Effector memory CD4-positive, alpha-beta T cell (primary cell): Measurements from ENCODE around the gene KCNH2.

Experiments used
- DNase-seq, 3 donors: peaks; one replicate each; pipeline ENCODE4 v3.0.0-alpha.2; 2020
- H3K27ac ChIP-seq: 2 replicates; pipeline ENCODE4 v1.7.0; 2013; ENCODE audit warnings: mild to moderate bottlenecking, low read length, moderate library complexity; ENCODE audit not compliant: insufficient read depth, poor library complexity, severe bottlenecking
- H3K27me3 ChIP-seq: replicated peaks from 2 replicates; pipeline ENCODE4 v1.7.0; 2013; ENCODE audit warnings: mild to moderate bottlenecking, low read length; ENCODE audit not compliant: insufficient read depth, control insufficient read depth, poor library complexity, severe bottlenecking
- H3K36me3 ChIP-seq: 2 replicates; pipeline ENCODE4 v1.7.0; 2013; ENCODE audit warnings: mild to moderate bottlenecking, low read length, moderate library complexity; ENCODE audit not compliant: control insufficient read depth, insufficient read depth
- H3K4me1 ChIP-seq: 2 replicates; pipeline ENCODE4 v1.7.0; 2013; ENCODE audit warnings: low read length, mild to moderate bottlenecking; ENCODE audit not compliant: control insufficient read depth, insufficient read depth, poor library complexity, severe bottlenecking
- H3K4me3 ChIP-seq: 2 replicates; pipeline ENCODE4 v1.7.0; 2013; ENCODE audit warnings: low read length, low read depth, mild to moderate bottlenecking; ENCODE audit not compliant: insufficient read depth, poor library complexity, severe bottlenecking
- H3K9me3 ChIP-seq: 2 replicates; pipeline ENCODE4 v1.7.0; 2013; ENCODE audit warnings: mild to moderate bottlenecking, low read length, moderate library complexity; ENCODE audit not compliant: control insufficient read depth

KCNH2 gene

DNA sequence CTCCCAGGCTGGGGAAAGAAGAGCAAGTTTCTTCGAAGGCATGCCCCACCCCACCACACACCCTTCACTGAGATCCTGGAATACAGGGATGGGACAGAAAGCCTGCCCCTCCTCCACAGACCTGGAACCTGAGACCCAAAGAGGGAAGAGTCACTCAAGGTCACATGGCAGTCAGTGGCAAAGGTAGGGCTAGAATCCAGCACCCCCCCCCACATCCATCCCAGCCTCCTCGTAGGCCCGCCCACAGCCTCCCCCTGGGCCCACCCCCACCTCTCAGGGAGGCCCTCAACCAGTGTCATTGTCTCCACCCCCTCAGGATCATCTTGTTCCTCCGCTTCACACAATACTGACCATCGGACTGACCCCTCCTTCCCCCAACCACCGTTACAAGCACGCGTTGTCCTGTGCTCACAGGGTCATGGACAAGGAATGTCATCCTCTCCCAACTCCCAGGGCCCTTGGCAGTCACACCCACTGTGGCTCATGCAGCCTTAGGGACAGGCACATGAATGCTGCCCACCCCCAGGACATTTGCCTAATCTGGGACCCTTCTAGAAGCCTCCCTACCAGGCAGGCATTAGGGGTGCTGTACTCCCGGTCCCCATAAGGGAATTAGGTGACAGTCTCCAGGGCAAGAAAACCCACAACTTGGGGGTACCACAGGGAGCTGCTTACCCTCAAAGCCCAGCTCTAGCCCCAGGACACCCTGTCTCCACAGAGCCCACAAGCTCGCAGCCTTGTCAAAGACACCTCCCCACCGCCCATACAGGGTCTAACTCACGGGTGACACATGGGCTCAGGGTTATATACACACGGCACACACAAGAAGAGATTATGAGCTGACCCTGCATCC lies 1.4 kb downstream of the KCNH2 start:
- Histone ChIP-seq H3K4me3 (peak overlapping the region; percentile 2), H3K27me3 (peaks cover 16% of the 10 kb centered on the region), H3K4me1 (peaks cover 46% of the 10 kb centered on the region), H3K27ac (no peak overlapping the region), H3K9me3 (no peaks in the 10 kb centered on the region), H3K36me3 (no peaks in the 10 kb centered on the region)
- DNase-seq, result no peak

- DNase-seq, result no peak
- Histone ChIP-seq H3K36me3 (no peaks in the 10 kb centered on the region), H3K9me3 (no peaks in the 10 kb centered on the region), H3K4me1 (peaks cover 46% of the 10 kb centered on the region), H3K4me3 (peak overlapping the region; percentile 58), H3K27ac (no peak overlapping the region), H3K27me3 (peaks cover 16% of the 10 kb centered on the region)
These were observed 2.4 kb downstream of the KCNH2 start for GRCh38 chr7:150975536-150976319.

- Histone ChIP-seq H3K9me3 (no peaks in the 10 kb centered on the region), H3K4me3 (peak overlapping the region; percentile 58), H3K27ac (peak overlapping the region; percentile 59), H3K4me1 (peaks cover 46% of the 10 kb centered on the region), H3K36me3 (no peaks in the 10 kb centered on the region), H3K27me3 (peaks cover 16% of the 10 kb centered on the region)
- DNase-seq, result peak; percentile 77 to 80 (median 78)
These were observed 3.4 kb downstream of the KCNH2 start for GRCh38 chr7:150974468-150975391.

GRCh38 chr7:150973571-150974451 lies 4.3 kb downstream of the KCNH2 start:
- Histone ChIP-seq H3K27ac (peak overlapping the region; percentile 59), H3K4me1 (peaks cover 41% of the 10 kb centered on the region), H3K4me3 (no peak overlapping the region), H3K36me3 (no peaks in the 10 kb centered on the region), H3K9me3 (no peaks in the 10 kb centered on the region), H3K27me3 (peaks cover 16% of the 10 kb centered on the region)
- DNase-seq, result no peak

- no peak overlapping the region for H3K4me3 ChIP-seq
- H3K9me3 ChIP-seq, result no peaks in the 10 kb centered on the region
- peaks cover 16% of the 10 kb centered on the region for H3K27me3 ChIP-seq
- H3K4me1 ChIP-seq, result peaks cover 35% of the 10 kb centered on the region
- DNase-seq, result no peak
- no peaks in the 10 kb centered on the region for H3K36me3 ChIP-seq
- H3K27ac ChIP-seq, result no peak overlapping the region
These were observed 5.4 kb downstream of the KCNH2 start for GRCh38 chr7:150972741-150973140.

- H3K36me3 ChIP-seq, result no peaks in the 10 kb centered on the region
- no peak for DNase-seq
- no peaks in the 10 kb centered on the region for H3K9me3 ChIP-seq
- peaks cover 30% of the 10 kb centered on the region for H3K4me1 ChIP-seq
- no peak overlapping the region for H3K4me3 ChIP-seq
- no peak overlapping the region for H3K27ac ChIP-seq
- peaks cover 14% of the 10 kb centered on the region for H3K27me3 ChIP-seq
These were observed 6.1 kb downstream of the KCNH2 start for GRCh38 chr7:150972023-150972468.

DNA sequence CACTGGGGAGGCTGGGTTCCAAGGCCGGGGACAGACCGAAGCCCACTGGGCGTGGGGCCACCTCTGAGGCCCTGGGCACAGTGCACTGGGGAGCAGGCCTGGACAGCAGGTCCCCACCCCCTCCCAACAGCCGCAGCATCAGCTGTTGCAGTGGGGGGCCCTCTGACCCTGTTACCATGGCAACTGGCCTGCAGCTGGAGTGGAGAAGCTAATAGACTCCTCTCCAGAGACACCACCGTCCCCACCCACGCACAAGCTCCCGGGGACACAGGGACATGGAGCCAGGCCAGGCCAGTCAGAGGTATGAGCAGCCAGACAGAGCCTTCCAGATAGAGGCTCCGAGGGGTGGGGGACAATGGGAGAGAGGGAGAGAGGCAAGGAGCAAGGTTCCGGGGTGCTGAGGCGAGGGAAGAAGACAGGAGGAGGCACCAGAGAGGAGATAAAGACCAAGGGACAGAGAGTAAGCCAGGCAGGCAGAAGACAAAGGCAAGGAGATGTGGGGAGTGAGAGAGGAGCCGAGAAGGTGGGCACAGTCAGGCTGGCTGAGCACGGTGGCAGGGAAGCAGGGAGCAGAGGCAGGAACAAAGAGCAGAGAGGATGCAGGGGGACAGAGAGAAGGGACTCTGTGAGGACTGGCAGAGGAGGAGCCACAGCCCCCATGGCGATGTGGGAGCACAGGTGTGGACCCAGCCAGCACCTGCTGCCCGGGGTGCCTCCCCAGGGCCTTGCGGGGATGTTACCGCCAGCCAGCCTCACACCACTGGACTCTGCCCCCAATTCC lies 6.7 kb downstream of the KCNH2 start:
- H3K4me3 ChIP-seq, result no peak overlapping the region
- no peak overlapping the region for H3K27ac ChIP-seq
- H3K36me3 ChIP-seq, result no peaks in the 10 kb centered on the region
- no peak for DNase-seq
- no peaks in the 10 kb centered on the region for H3K9me3 ChIP-seq
- H3K4me1 ChIP-seq, result peaks cover 24% of the 10 kb centered on the region
- H3K27me3 ChIP-seq, result peaks cover 8% of the 10 kb centered on the region

DNA sequence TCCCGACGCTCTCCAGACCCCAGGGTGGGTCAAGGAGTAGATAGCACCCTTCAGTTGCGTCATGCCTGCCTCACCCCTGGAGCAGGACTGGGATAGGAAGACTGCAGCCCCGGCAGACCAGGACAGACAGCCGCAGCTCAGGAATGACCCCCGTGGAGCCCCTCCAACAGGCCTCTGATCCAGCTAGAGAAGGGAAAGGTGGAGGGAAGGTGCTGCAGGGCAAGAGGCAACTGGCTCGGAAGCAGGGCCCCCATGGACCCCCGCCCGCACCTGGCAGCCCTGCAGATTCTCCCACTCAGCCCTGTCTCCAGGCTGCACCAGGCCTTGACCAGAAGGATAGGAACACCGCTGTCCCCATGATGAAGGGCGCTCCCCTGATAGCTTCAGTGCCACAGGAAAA lies 7.7 kb downstream of the KCNH2 start:
- Histone ChIP-seq H3K4me1 (peaks cover 15% of the 10 kb centered on the region), H3K27me3 (no peaks in the 10 kb centered on the region)
- no peak for DNase-seq

More for the DNA sequence above, 7.7 kb downstream of the KCNH2 start:
- Histone ChIP-seq H3K36me3 (no peaks in the 10 kb centered on the region), H3K27ac (no peak overlapping the region), H3K9me3 (no peaks in the 10 kb centered on the region), H3K4me3 (no peak overlapping the region)
